GM06990 (cell line): ENCODE data around the gene STARD7.
A peak's percentile ranks its signal among the peaks of the same experiment; 100 is the strongest.
"Not testable (repeated sequence)": the region's sequence is repeated elsewhere in the genome, so short reads cannot be mapped to it uniquely, and the experiment has no call there.

ENCODE experiments used
- DNase-seq: peaks from one replicate; pipeline ENCODE4 v3.0.0-alpha.2; 2011; ENCODE audit not compliant: insufficient read length; ENCODE audit errors: extremely low read depth
- H3K27me3 ChIP-seq: replicated peaks from 2 replicates; pipeline ENCODE4 v1.6.0; 2011; ENCODE audit warnings: low read length; ENCODE audit not compliant: control insufficient read depth, insufficient read depth
- H3K36me3 ChIP-seq: 2 replicates; pipeline ENCODE4 v1.5.1; 2011; ENCODE audit warnings: low read length; ENCODE audit not compliant: control insufficient read depth, insufficient read depth
- H3K4me3 ChIP-seq: replicated peaks from 2 replicates; pipeline ENCODE4 v1.5.1; 2011; ENCODE audit warnings: low read depth, mild to moderate bottlenecking, control low read depth, low read length
- CTCF ChIP-seq: IDR thresholded peaks from 2 replicates; pipeline ENCODE4 v1.5.1; 2011; ENCODE audit warnings: low read length, control low read depth, mild to moderate bottlenecking, inconsistent platforms; ENCODE audit not compliant: insufficient read depth, poor library complexity, severe bottlenecking

STARD7 gene

GRCh38 chr2:96145036-96145847, 63.4 kb downstream of the STARD7 start, which contains the start of gene DUSP2:
DUSP2 (minus strand) TSS chr2:96145440; CDS start chr2:96145354, 86 bp downstream.
- H3K36me3 ChIP-seq, result peaks cover 18% of the 10 kb centered on the region
- DNase-seq, result peak; percentile 100
- TF ChIP-seq CTCF, result no peak
- H3K4me3 ChIP-seq, result peak within 1 kb of the TSS; percentile 97
- H3K27me3 ChIP-seq, result no peaks in the 10 kb centered on the region

GRCh38 chr2:96144481-96145035, 64.1 kb downstream of the STARD7 start:
- DNase-seq, result no peak
- H3K36me3 ChIP-seq, result peaks cover 18% of the 10 kb centered on the region
- no peaks in the 10 kb centered on the region for H3K27me3 ChIP-seq
- peak overlapping the region; percentile 97 for H3K4me3 ChIP-seq
- TF ChIP-seq CTCF, result no peak

GRCh38 chr2:96143848-96144480, 64.7 kb downstream of the STARD7 start:
- H3K36me3 ChIP-seq, result peaks cover 18% of the 10 kb centered on the region
- H3K27me3 ChIP-seq, result no peaks in the 10 kb centered on the region
- TF ChIP-seq CTCF, result peak; percentile 45
- H3K4me3 ChIP-seq, result peak overlapping the region; percentile 97
- DNase-seq, result peak; percentile 66

GRCh38 chr2:96143231-96143847, 65.3 kb downstream of the STARD7 start:
- Histone ChIP-seq H3K36me3 (peaks cover 18% of the 10 kb centered on the region), H3K4me3 (peak overlapping the region; percentile 97), H3K27me3 (no peaks in the 10 kb centered on the region)
- DNase-seq, result no peak
- no peak for TF ChIP-seq CTCF

- peak; percentile 75 for TF ChIP-seq CTCF
- Histone ChIP-seq H3K4me3 (peak overlapping the region; percentile 97), H3K36me3 (peaks cover 18% of the 10 kb centered on the region), H3K27me3 (no peaks in the 10 kb centered on the region)
- DNase-seq, result peak; percentile 86
Observed at GRCh38 chr2:96142217-96143113, 66.2 kb downstream of the STARD7 start.

- H3K4me3 ChIP-seq, H3K27me3 ChIP-seq, DNase-seq: not testable (repeated sequence)
- H3K36me3 ChIP-seq, result peaks cover 18% of the 10 kb centered on the region
Observed at GRCh38 chr2:96141624-96141967, 67.0 kb downstream of the STARD7 start.
